Cardiac atrium fibroblast (primary cell): Measurements from ENCODE around the gene TMEM106A. TPM values are rescaled to one million over a fixed set of nuclear protein-coding genes. Genes with fewer than 3 reads are reported as not detected.

Source experiments
- total RNA-seq: library from RNA; depleted of rRNA; stranded (reverse); fragments of >200 nt; gene quantifications from 2 replicates; pipeline ENCODE4 v1.2.3, GENCODE V29; 2015

TMEM106A gene, protein sequence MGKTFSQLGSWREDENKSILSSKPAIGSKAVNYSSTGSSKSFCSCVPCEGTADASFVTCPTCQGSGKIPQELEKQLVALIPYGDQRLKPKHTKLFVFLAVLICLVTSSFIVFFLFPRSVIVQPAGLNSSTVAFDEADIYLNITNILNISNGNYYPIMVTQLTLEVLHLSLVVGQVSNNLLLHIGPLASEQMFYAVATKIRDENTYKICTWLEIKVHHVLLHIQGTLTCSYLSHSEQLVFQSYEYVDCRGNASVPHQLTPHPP
- total RNA-seq, result 3.9 and 5.1 TPM in 2 replicates

DNA sequence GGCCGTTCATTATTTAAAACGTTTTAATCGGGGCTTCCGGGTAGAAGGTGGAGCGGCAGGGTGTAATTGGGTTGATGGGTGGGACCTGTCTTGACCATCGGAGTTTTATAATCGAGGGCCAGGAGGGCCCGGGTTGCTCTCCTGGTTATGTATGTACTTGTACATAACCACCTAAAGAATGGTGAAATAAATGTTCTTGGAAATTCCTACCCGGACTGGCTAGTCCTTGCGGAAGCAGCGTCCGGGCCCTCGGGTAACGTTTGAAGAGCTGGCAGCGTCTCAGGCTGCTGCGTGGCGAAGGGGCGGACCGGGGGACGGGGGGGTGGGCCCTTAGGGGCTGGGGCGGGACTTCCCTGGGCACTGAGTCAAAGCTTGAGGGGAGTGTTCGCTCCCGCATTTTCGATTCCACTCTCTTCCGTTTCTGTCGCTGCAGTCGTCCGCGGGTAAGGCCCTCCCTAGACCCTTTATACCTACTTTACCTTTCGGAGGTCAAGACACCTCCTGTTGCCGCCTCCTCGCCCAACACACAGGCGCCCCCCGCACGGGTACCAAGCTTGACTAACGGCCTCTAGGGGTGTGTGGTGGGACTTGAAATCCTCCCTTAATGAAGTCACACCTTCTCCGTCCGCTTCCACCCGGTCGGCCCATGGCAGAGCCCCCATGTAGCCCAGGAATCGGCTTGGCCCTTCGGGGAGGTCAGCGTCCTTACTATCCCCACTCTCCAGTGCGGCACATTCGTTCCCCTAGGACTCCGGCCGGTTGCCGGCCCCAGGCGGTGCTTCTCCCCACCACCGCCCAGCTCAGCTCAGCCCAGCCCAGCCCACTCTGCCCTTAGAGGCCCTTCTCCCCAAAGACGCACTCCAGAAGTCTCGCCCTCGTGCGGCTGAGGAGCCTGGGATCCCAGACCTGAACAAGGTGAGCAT is at the start of gene TMEM106A:
TSS of gene TMEM106A (plus strand) at position 396 of the 923 bp plus-strand sequence. CDS start 1,167 bp downstream, outside the sequence.

DNA sequence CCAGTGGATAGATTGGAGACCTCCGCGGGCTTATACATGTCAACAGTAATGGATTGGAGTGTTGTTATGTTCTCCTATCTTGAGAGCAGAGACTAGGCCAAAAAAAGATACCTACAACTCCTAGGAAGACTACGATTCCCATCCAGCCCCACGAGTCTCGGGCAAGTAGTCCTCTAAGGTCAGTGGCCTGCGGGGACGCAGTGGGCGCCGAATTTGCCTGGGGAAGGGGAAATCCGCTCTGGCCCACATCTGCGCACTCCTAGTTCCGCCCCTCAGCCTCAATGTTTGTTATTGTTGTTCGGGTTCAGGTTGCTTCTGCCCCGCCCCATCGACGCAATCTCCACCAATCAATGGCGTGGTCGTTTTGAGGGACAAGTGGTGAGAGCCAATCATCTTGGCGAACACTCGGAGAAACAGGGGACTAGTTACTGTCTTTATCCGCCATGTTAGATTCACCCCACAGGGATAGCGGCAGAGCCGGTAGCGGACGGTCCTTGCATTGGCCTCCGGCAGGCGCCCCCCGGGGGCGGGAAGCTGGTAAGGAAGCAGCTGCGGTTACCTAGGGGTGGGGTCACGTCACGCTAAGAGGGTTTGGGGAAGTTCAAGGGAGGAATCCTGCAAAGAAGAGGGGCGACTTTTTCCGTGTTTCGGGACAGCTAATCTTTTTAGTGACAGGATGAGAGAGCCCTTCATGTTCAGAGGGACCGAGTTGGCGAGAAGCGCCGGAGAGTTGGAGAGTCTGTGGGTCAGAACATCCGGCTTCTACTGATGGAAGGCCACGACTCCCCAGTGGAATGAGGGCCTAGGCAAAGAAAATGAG is 40.7 kb upstream of the TMEM106A start, which contains the start of gene NBR1:
TSS of gene NBR1 (plus strand) at position 449 of the 820 bp plus-strand sequence. CDS start 4,586 bp downstream, outside the sequence.

DNA sequence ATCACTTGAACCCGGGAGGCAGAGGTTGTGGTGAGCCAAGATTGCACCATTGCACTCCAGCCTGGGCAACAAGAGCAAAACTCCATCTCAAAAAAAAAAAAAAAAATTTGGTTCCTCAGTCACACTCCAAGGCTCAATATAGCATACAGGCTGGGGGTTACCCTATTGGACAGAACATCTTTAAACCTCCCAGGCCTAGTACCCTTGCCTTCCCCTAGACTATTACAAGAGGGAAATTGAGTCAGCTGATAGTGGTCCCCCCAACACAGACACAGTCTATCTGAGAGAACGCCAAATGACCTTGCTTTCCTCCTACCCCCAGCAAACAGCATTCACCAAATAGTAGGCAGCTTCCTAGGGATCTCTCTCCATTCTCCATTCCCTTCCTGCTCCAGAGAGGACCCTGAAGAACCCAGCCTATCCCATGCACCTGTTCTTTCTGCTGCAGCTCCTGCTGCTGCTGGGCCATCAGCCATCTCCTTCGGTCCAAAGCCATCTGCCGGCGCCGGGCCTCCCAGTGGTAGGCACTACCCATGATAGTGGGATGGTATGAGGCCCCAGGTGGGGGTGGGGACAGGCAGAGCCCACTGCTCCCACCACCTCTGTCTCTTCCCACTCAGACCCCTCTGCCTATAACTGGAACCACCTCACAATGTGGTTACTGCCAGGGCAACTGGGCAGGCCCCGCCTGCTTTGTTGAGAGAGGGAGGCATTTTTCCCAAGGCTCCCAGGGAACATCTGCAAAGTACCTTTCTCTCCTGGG is 16.5 kb downstream of the TMEM106A start, which contains the start of gene CCDC200:
TSS of gene CCDC200 (minus strand) at position 604 of the 763 bp plus-strand sequence. CDS start at position 535, 69 bp downstream.

DNA sequence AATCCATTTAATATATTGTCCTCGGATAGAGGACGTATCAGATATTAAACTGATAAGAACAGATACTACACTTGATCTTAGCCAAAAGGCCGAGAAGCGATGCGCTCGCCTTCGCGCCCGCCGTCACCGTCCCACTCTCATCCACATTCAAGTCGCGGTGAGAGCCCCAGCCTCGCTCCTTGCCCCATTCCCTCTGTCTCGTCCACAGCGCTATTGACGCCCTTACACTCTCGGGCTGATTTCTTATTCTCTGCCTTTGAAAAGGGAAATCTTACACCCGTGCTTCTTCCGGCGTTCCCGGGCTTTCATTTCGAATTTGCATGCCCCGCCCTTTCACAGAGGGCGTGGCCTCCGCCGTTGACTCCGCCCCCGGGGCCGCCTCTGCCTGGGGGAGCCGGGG is 22.2 kb downstream of the TMEM106A start, which contains the start of gene RNU2-1:
TSS of gene RNU2-1 (minus strand) at position 101 of the 400 bp plus-strand sequence.

Other genes starting within 250 kb of the TMEM106A start
- gene AARSD1, start 247.4 kb upstream of the TMEM106A start, total RNA-seq, result 23.5 and 32.2 TPM in 2 replicates
- not detected in 2 replicates for gene PTGES3L, start 231.8 kb upstream of the TMEM106A start, total RNA-seq
- 7.6 and 9.0 TPM in 2 replicates for gene RUNDC1, start 231.3 kb upstream of the TMEM106A start, total RNA-seq
- 1,314 and 1,460 TPM in 2 replicates for gene RPL27, start 213.5 kb upstream of the TMEM106A start, total RNA-seq
- 40.6 and 44.4 TPM in 2 replicates for gene IFI35, start 205.1 kb upstream of the TMEM106A start, total RNA-seq
- 194 and 208 TPM in 2 replicates for gene VAT1, start 189.5 kb upstream of the TMEM106A start, total RNA-seq
- 0.49 TPM in 1 of 2 replicates, not detected in the other for gene RND2, start 186.6 kb upstream of the TMEM106A start, total RNA-seq
- gene BRCA1, start 86.5 kb upstream of the TMEM106A start, total RNA-seq, result 5.0 and 6.3 TPM in 2 replicates
- 81.1 and 81.3 TPM in 2 replicates for gene NBR1, start 40.7 kb upstream of the TMEM106A start, total RNA-seq
- gene CCDC200, start 16.7 kb downstream of the TMEM106A start, total RNA-seq, result not detected in 2 replicates
- gene RNU2-1, start 22.1 kb downstream of the TMEM106A start, total RNA-seq, result not detected in 2 replicates
- gene ARL4D, start 187.1 kb downstream of the TMEM106A start, total RNA-seq, result 19.5 and 23.2 TPM in 2 replicates